Activated gamma-delta T cell treated with Interleukin-2 at 50 U/mL for 16 hours (primary cell): ENCODE data around the gene MBD6.
"Not testable (repeated sequence)": the region's sequence is repeated elsewhere in the genome, so short reads cannot be mapped to it uniquely, and the experiment has no call there.

ENCODE experiments used
- DNase-seq: peaks from one replicate; pipeline ENCODE4 v3.0.0-alpha.2; 2020

MBD6 gene

DNA sequence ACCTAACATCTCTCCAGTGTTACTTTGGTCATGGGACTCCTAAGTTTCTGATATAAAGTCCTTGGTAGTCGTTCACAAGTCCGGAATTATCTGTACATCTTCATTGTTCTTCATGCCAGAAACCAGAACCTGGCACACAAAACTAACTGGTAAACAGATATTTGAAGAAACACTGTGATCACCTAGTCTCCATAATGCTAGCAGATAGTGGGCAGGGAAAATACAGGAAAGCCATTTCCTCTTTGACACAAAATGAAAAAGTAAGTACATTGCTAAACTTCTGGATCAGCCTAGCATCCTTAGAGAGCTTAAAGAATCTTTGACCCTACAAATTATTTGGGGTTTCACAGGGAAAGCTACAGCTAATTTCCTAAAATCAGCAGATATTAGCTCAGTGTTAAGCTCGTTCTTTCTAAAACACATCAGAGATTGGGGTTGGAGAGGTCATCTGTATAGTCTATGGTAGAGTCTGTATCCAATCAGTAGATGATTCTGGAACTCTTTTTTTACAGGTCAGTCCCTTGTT, 7.2 kb upstream of the MBD6 start:
- no peak for DNase-seq

DNA sequence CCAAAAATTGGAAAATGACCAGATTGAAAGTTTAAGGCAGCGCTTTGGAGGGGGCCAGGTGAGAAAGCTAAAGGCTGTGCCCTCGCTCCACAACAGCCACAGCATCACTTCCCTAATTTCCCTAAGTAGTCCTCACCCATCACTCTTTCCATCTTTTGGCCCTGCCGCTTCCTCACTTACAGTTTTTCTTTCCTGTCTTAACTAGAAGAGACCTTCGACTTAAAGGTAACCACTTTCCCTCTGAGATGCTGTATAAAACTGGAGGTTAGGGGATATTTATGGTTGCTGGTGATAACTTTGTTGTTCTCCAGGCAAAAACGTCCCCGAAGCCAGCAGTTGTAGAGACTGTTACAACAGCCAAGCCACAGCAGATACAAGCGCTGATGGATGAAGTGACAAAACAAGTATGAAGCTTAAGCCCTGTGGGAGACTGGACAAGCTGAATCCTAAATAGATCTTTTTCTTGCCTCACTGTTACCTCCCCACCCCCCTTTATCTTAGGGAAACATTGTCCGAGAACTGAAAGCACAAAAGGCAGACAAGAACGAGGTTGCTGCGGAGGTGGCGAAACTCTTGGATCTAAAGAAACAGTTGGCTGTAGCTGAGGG, 6.6 kb upstream of the MBD6 start:
- DNase-seq = no peak

DNA sequence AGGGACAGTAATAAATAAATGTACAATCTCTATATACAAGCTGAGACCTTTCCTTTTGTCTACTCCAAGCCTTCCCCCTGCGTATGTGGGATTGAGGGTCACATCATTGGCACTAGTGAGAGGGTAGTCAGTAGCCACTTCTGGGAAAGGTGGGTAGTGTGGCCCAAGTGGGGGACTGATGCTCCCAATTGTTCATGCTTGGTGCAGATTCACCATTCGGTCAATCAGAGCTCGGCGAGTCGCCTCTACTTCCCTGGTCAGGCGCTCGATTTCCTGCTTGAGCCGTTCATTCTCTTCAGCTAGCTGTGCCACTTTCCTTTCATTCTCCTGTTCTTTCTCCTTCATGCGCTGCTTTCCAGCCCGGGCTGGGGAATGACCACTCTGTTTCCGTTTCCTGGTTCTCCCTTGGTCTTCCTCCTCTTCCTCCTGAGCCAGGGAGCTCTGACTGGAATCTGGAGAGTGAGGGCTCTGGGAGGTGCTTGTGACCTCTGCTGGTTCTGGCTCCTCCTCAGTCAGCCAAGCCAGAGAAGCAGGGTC, 5.9 kb upstream of the MBD6 start:
- no peak for DNase-seq

DNA sequence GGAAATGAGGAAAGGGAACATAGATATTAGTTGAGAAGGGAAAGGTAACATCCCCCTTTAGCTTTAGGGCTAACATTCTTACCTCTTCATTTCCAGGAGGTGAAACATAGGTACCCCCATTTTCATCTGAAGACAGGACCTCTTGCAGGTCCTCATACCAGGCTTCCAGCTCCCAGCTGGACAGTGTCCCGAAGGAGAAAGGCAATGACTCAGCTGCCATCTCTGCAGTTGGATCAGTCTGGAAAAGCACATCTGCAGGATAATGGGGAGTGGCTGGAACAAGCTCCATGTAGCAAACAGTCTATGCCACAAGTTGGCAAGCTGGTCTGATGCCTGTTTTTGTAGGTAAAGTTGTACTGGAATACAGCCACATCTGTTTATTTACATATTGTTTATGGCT, 5.4 kb upstream of the MBD6 start:
- DNase-seq = no peak

DNA sequence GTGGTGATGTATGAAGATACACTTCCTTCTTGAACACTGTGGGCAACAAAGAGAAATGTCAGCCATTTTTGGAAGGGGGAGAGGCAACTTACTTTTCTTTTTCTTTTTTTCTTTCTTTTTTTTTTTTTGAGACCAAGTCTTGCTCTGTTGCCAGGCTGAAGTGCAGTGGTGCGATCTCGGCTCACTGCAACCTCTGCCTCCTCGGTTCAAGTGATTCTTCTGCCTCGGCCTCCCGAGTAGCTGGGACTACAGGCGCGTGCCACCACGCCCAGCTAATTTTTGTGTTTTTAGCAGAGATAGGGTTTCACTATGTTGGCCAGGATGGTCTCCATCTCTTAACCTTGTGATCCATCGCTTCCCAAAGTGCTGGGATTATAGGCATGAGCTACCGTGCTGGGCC, 4.9 kb upstream of the MBD6 start:
- DNase-seq = not testable (repeated sequence)

DNA sequence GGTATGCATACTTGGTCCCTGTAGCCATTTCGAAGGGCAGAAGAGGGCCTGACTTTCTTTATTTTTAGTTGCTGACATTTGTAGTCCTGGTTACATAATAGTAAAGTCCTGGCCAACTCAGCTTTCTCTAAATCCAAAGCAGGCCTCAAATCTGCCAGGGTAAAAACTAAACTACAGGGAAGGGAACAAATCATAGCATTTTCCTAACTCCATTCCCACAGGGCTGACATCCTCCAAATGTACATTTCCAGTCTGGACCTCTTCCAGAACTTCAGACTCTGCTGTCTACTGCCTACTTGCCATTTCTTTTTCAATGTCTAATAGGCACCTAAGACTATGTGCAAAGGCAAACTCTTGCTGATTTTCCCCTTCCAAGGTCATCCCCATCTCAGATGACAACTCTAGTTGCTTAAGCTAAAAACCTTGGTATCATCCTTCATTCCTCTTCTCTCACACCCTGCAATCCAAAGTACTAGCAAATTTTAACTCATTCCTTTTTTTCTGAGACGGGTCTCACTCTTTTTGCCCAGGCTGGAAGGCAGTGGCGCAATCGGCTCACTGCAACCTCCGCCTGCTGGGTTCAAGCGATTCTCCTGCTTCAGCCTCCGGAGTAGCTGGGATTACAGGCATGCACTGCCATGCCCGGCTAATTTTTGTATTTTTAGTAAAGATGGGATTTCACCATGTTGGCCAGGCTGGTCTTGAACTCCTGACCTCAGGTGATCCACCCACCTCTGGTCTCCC, 4.3 kb upstream of the MBD6 start:
- DNase-seq = no peak

DNA sequence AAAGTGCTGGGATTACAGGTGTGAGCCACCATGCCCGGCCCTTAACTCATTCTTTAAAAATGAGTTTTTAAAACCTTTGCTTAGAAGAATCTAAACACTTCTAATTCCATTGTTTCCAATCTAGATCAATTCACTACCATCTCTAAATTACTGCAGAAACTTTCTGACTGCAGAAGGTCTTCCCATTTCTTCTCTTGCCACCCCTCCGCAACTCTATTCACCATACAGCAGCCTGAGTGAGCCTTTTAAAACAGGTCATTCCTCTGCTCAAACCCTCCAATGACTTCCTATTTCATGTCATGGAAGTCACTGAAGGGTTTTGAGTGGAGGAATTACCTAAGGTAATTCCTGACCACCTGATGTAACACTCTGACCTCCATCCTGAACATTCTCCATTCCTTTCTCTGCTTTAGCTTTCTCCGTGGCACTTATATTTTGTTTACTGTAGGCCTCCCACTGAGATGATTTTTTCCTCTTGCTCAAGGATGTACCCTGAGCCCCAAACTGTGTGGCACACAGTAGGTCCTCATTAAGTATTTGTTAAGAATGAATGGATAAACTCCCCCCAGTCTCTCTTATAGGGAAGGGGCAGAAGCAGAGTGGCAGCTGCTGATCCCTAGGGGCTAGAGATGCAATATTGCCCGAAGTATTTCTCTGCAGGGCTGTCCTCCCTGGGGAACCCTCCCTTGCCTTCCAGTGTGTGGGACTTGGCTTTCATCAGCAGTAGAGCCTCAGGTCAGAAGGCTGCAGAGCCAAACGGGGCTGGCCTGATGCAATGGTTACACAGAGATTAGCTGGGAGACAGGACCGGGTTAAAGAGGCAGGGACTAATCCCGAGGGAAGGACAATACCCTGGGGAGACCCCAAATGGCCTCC, 3.5 kb upstream of the MBD6 start:
- DNase-seq = no peak

DNA sequence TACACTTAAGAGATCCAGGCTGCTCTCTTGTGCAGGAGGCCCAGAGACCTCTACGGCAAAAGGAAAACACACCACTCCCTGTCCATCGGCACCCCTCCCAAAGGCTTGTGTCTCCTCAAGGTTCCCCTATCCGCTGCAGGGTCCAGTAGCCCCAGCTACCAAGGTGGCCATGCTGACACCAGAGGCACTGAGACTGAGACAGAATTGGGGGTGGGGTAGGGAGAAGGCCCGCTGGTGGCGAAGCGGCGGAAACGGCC, 2.9 kb upstream of the MBD6 start:
- peak; percentile 23 for DNase-seq

DNA sequence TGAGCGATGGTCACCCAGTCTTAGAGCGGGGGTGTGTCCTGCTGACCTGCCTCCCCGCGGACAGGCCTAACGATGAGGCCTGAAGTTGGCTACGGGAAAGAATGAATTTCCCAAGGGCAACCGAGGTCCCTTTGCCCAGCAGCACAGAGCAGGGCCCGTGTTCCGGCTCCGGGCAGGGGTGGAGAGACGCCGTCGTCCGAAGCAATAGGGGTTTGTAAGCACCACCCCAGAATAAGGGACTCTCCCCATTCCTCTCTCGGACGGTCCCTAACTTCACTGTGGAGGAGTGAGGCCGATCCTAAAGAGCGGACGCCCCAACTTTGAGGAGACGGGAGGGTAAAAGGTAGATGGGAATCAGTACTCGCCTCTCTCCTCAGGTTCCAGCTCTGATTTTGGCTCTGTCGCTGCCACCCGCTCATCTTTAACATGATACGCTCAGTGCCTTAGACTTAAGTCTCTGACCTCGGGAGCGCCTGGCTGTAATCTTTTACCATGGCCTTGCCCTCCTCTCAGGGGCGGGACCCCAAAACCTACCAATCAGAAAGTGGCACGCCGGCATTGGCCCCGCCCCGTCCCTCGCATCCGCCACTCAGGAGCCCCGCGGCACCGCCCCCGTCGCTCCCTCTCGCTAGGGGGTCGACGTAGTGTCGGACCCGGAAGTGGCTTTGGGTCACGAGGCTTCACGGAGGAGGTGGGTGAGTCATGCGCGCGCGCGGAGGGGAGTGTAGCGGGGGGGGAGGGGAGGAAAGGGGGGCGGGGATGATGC, 2.4 kb upstream of the MBD6 start, which contains the start of gene DDIT3:
Gene DDIT3, minus strand, starts transcription at position 462 of the 766 bp plus-strand sequence. CDS start 3,108 bp downstream, outside the sequence.
- peak; percentile 100 for DNase-seq

DNA sequence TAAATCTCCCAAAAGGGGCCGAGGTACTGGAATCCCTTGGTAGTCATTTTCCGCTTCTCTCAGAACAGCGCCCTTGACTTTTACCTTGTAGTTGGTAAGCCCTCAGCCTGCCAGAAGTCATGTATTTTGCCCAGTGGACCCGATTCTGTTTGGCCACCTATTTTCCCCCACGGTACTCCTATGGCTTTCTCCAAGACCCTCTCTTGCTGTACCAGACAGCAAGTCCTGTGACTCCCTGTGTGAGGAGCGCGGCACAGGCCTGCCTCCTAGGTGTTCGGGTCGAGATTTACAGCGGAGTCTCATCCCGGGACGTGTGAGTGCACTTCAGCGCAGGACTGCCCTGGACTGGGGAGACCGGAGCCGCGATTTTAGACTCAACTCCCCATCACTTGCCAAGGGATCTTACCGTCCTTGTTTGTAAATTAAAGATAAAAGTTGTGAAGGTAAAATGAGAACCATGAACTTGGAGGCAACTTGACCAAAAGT, 1.1 kb upstream of the MBD6 start:
- DNase-seq = no peak

DNA sequence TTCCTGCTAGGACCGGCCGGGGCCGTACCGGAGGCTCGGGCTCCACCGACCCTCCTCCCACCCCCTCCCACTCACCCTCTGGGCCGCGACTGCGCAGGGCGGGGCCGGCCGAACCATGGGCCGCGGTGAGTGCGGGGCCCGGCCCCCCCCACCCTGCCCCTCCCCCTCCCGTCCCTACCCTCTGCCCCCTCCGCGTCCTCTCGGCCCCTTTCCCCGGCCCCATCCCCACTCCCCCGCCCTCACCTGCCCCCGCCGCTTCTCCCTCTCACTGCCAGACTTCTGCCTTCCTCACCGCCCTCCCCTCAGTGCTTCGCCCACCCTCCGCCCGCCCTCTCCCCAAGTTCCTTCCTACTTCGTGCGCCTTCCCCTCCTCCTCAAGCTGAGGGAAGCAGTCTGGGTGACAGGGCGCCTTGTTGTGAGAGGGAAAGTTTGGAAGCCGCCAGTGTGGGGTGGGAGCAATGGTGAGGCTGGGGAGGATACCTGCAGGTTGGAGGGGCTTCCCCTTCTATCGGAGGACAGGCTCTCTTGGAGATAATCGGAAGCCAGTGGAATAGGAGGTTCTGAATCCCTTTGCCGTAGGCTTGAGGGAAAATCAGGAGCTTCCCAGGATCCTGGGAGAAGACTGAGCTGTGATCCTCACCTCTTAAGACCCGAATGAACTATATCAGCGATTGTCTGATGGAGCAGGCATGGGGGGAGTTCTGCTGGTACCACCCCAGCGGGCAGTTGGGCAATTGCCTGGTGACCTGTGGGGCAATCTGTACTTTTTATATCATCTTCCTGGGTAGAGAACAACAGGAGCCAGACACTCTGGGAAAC, 472 bp downstream of the MBD6 start:
- DNase-seq = peak; percentile 41

DNA sequence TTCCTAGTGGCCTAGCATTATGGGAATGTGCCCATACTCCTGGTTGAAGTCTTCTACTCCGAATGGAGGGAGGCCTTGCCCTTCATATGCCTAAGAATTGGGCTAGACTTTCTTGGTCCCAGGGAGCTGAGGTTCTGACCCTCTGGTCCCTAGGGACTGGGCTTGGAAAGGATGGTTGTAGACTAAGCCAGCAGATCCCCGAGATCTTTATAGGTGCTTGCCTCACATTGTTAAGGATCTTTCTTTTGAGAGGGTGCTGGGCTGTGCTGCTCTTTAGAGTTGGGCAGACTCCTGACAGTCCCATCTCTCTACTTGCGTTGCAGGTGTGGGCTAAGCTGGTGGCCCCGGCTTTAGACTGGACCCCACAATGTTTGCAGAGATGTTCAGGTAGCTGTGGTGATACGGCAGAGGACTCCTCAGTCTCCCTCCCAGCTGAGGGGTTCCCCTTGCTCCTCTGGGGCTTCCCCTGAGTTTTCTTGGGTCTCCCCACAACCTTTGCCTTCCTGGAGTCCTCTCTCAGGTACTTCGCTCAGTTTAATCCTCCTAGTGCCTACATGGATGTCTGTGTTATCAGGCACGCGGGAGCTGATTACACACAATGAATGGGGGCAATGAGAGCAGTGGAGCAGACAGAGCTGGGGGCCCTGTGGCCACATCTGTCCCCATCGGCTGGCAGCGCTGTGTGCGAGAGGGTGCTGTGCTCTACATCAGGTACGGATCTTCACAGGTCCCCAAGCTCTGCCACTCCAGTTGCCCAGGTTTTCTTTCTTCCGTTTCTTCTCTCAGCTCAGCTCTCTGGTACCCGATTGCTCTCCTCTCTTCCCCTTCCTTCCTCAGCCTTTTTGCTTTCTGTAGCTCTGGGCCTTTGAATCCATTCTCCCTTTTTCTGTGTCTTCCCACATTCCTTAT, 1.3 kb downstream of the MBD6 start:
- no peak for DNase-seq

DNA sequence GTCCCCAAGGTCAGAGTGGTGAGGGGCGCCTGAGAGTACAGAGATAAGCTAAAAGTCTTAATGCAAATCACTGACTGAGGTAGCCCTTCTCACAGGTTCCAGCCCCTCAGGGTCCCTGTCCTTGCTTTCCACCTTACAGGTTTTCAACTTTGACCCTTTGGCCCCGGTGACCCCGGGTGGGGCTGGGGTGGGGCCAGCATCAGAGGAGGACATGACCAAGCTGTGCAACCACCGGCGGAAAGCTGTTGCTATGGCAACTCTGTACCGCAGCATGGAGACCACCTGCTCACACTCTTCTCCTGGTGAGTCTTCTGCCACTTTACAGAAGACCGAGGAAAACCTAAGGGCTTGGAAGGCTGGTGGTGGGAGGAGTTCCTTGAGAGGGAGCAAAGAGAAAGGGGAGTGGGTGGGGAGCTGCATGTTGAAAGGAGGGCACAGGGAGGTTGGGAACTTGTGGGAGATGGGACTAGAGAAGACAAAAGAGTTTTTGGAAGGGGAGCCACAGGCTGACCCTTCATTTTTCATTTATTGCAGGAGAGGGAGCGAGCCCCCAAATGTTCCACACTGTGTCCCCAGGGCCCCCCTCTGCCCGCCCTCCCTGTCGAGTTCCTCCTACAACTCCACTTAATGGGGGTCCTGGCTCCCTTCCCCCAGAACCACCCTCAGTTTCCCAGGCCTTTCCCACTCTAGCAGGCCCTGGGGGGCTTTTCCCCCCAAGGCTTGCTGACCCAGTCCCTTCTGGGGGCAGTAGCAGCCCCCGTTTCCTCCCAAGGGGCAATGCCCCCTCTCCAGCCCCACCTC, 2.4 kb downstream of the MBD6 start:
- no peak for DNase-seq

DNA sequence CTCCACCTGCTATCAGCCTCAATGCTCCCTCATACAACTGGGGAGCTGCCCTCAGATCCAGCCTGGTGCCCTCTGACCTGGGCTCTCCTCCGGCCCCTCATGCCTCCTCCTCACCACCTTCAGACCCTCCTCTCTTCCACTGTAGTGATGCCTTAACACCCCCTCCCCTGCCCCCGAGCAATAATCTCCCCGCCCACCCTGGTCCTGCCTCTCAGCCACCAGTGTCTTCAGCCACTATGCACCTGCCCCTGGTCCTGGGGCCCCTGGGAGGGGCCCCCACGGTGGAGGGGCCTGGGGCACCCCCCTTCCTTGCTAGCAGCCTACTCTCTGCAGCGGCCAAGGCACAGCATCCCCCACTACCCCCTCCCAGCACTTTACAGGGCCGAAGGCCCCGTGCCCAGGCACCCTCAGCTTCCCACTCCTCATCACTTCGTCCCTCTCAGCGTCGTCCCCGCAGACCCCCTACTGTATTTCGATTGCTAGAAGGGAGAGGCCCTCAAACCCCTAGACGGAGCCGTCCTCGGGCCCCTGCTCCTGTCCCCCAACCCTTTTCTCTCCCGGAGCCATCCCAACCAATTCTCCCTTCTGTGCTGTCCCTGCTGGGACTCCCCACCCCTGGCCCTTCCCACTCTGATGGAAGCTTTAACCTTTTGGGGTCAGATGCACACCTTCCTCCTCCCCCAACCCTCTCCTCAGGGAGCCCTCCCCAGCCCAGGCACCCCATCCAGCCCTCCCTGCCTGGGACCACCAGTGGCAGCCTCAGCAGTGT, 3.2 kb downstream of the MBD6 start:
- no peak for DNase-seq

DNA sequence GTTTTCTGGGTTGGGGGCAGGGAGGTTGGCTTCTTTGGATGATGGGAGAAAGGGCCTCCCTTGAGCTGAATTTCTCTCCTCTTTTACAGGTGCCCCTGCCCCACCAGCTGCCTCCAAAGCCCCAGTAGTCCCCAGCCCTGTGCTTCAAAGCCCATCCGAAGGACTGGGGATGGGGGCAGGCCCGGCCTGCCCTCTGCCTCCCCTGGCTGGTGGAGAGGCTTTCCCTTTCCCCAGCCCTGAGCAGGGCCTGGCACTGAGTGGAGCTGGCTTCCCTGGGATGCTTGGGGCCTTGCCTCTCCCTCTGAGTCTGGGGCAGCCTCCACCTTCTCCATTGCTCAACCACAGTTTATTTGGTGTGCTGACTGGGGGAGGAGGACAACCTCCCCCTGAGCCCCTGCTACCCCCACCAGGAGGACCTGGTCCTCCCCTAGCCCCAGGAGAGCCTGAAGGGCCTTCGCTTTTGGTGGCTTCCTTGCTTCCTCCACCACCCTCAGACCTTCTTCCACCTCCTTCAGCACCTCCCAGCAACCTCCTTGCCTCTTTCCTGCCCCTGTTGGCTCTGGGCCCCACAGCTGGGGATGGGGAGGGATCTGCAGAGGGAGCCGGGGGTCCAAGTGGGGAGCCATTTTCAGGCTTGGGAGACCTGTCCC, 4.0 kb downstream of the MBD6 start:
- no peak for DNase-seq

DNA sequence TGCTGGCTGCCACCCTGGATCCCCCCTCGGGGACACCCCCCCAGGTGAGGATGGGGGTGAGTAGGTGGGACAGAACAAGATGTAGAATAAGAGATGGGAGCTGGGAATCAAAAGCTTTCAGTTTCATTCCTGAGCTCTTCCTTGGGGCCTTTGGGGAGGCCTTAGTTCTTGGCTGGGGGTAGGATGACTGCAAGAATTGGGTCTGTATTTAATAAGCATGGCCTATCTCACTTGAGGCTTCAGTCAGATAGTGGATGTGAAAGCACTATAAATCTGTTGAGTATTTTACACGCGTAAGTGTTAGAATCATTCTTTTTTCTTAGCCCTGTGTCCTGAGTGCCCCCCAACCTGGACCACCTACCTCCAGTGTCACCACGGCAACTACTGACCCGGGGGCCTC, 4.6 kb downstream of the MBD6 start:
- no peak for DNase-seq

DNA sequence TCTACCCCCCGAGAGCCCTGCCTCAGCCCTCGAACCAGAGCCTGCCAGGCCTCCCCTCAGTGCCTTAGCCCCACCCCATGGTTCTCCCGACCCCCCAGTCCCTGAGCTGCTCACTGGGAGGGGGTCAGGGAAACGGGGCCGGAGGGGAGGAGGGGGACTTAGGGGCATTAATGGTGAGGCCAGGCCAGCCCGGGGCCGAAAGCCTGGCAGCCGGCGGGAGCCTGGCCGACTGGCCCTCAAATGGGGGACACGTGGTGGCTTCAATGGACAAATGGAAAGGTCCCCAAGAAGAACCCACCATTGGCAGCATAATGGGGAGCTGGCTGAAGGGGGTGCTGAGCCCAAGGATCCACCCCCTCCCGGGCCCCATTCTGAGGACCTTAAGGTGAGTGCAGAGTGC, 5.6 kb downstream of the MBD6 start:
- DNase-seq = no peak

DNA sequence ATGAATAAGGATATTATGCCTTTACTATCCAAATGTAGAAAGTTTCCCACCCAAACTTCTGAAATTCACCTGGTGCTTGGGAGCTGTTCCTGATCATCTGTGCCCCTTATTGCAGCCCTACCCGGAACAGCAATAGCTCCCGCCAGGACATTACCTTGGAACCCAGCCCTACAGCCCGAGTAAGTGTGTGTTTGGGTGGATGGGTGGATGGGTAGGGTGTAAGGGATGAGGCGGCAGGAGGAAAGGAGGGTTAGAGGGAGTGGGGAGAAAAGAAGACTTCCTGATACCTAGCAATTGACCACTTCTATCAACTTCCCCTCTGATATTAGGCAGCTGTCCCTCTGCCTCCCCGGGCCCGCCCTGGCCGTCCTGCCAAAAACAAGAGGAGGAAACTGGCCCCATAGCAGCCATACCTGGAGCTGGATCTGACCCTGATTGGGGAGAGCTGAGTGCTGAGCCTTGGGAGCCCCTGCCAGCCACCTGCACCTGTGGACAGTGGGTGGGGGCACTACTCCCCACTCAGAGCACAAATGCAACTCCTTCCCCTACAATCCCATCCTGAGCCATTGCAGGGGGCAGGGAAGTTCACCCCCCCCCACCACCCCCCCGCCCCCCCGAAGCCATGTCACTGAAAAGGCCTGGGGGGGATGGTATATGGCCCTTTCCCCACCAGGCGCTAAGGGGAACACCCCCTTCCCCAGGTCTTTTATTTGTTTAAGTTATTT, 6.4 kb downstream of the MBD6 start:
- DNase-seq = no peak
